ENCODE data around the gene TRNAU1AP.

- TF ChIP-seq CTCF (conservative IDR thresholded peaks at IDR 0.05) (no peak), EZH2 (IDR thresholded peaks at IDR 0.05; ENCODE audit: low read depth) (no peak)
Observed at GRCh38 chr1:28591708-28592320, 38.9 kb downstream of the TRNAU1AP start, which contains the start of gene RAB42.

Data from PC-9 (cell line).